CD4-positive, alpha-beta T cell treated with Interleukin-4 for 1 hour (primary cell): Measurements from ENCODE around the gene PFN3.
"Not testable (repeated sequence)": the region's sequence is repeated elsewhere in the genome, so short reads cannot be mapped to it uniquely, and the experiment has no call there.

Source experiments
- DNase-seq, 2 donors: peaks; one replicate each; pipeline ENCODE4 v3.0.0-alpha.2; 2020 to 2022

The PFN3 gene

GRCh38 chr5:177393206-177393765 lies 7.2 kb downstream of the PFN3 start:
- DNase-seq = no peak

- DNase-seq = no peak
Measured at GRCh38 chr5:177392765-177393164, 7.7 kb downstream of the PFN3 start.

GRCh38 chr5:177390363-177391300 lies 9.8 kb downstream of the PFN3 start:
- peak; percentile 90 for DNase-seq

GRCh38 chr5:177389241-177390169 lies 11.0 kb downstream of the PFN3 start:
- peak; percentile 60 to 75 for DNase-seq

GRCh38 chr5:177388521-177389052 lies 11.9 kb downstream of the PFN3 start:
- DNase-seq = no peak

DNA sequence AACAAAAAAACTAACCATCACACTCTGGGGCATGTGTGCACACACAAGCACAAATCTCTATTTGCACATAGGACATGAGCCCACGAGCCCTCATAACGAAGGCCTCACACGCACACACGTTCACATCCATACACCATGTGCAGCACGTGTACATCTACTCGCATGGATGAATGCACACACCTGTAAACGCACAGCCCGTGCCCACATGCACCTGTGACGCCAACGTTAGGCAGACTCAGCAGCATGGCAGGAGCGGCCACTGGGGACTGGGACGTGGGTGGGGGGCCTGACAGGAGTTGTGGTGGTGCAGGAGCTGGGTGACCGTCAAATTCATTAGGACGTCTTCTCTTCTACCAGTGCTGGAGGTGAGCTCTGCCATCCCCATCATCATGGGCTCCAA lies 13.1 kb downstream of the PFN3 start:
- DNase-seq = no peak

- no peak for DNase-seq
Measured at GRCh38 chr5:177386542-177386941, 13.9 kb downstream of the PFN3 start.

GRCh38 chr5:177385720-177386119 lies 14.7 kb downstream of the PFN3 start:
- no peak for DNase-seq

GRCh38 chr5:177384134-177384533 lies 16.3 kb downstream of the PFN3 start, which contains the start of gene SLC34A1:
Gene SLC34A1, plus strand, starts transcription at chr5:177384434. Its CDS starts 1,308 bp downstream, at chr5:177385742.
- DNase-seq = no peak

DNA sequence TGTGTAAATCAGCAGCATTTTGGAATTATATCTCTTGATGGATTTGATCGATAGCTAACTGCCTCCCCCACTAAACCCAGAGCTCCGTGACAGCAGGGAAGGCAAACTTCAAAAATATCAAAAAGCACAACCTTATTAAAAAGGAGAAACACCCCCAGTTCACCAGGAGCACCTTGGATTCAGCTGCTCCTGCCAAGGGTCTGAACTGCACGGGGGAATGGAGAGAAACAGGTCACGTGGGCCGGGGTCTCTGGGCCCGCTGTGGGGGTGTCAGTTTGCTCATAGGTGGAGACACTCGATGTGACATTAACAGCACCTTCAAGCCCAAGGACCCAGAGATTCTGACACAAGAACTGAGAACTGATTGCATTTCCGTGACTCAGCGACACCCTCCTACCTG lies 17.3 kb downstream of the PFN3 start:
- no peak for DNase-seq

- peak; percentile 22 to 29 for DNase-seq
Measured at GRCh38 chr5:177382423-177383029, 17.9 kb downstream of the PFN3 start.

DNA sequence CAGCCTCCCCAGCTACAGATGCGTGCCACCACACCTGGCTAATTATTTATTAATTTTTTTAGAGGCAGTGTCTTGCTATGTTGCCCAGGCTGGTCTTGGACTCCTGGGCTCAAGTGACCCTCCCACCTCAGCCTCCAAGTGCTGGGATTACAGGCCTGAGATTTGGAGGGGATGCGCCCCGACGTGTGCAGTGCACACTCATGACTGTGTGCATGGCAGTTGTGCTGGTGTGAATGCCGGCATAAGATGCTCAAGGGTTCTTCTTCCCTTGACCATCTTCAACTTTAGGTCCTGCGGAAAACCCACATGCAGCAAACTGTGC lies 19.7 kb downstream of the PFN3 start:
- DNase-seq = no peak

- DNase-seq = no peak
Measured at GRCh38 chr5:177378884-177379883, 21.3 kb downstream of the PFN3 start.

GRCh38 chr5:177377851-177378776 lies 22.3 kb downstream of the PFN3 start:
- no peak for DNase-seq

DNA sequence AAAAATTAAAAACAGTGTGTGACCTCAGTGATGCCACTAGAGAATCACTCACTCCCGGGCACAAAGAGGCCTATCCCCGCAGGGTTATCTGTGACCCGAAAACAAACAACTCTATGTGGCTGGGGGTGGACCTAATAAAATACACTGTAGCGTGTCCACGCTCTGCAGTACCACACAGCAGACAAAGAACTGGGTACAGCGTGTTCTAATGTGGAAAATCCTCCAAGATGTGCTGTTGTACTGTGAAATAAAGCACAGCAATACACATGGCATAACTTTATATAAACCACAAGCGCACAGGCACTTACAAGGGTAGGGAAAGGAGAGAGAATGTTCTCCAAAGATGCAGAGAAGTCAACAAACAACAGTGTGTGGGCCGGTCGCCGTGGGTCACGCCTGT lies 24.4 kb downstream of the PFN3 start:
- no peak for DNase-seq

DNA sequence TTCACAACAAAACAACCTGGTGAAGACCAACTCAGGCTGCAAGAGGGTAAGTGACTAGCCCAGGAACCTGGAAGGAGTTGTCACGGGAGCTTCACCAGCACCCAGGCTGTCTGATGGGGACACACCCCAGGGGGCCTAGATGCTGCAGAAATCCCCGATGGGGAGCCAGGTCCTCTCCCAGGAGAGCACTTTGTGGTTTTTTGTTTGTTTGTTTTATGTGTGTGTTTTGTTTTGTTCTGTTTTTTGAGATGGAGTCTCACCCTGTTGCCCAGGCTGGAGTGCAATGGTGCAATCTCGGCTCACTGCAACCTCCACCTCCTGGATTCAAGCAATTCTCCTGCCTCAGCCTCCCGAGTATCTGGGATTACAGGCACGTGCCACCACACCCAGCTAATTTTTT lies 24.9 kb downstream of the PFN3 start:
- not testable (repeated sequence) for DNase-seq

- no peak for DNase-seq
Measured at GRCh38 chr5:177374211-177374610, 26.2 kb downstream of the PFN3 start.

DNA sequence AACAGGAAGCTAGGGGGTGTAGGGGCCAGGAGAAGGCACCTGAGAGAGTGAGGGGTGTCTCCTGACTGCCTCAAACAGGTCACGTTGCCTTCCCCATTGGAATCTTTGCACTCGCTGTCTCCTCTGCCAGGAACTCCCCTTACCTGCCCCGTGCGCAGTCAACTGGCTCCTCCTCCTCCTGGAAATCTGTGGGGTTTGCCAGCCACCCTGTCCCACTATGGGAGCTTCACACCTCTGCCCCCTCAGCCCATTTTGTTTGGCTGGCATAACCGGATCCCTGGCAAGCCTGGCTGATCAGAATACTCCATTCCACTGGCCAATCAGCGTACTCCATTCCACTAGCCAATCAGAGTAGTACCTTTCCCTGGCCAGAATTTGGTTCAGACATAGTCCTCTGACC lies 26.7 kb downstream of the PFN3 start:
- DNase-seq = no peak

GRCh38 chr5:177372910-177373309 lies 27.6 kb downstream of the PFN3 start:
- peak in 1 of 2 donors; percentile 25 for DNase-seq
